ENCODE data around the gene TXNDC5.
"Not testable (repeated sequence)": the region's sequence is repeated elsewhere in the genome, so short reads cannot be mapped to it uniquely, and the experiment has no call there.

TXNDC5 gene

GRCh38 chr6:7894262-7895124, 16.1 kb downstream of the TXNDC5 start:
- no peak for DNase-seq

GRCh38 chr6:7893342-7893741, 17.2 kb downstream of the TXNDC5 start:
- no peak for DNase-seq

GRCh38 chr6:7892367-7892766, 18.2 kb downstream of the TXNDC5 start:
- DNase-seq, result not testable (repeated sequence)

- DNase-seq, result no peak
Observed at GRCh38 chr6:7891078-7891872, 19.3 kb downstream of the TXNDC5 start.

GRCh38 chr6:7888587-7889357, 21.8 kb downstream of the TXNDC5 start:
- no peak for DNase-seq

- no peak for DNase-seq
Observed at GRCh38 chr6:7887278-7887991, 23.2 kb downstream of the TXNDC5 start.

GRCh38 chr6:7886132-7886531, 24.5 kb downstream of the TXNDC5 start:
- no peak for DNase-seq

- DNase-seq, result no peak
Observed at GRCh38 chr6:7883381-7883780, 27.2 kb downstream of the TXNDC5 start.

- DNase-seq, result no peak
Observed at GRCh38 chr6:7882505-7883257, 27.9 kb downstream of the TXNDC5 start.

- DNase-seq, result peak; percentile 11
Observed at GRCh38 chr6:7881765-7882500, 28.7 kb downstream of the TXNDC5 start.

- DNase-seq, result no peak
Observed at GRCh38 chr6:7880718-7881107, 29.9 kb downstream of the TXNDC5 start.

- DNase-seq, result no peak
Observed at GRCh38 chr6:7879980-7880717, 30.4 kb downstream of the TXNDC5 start.

GRCh38 chr6:7879579-7879978, 31.0 kb downstream of the TXNDC5 start:
- no peak for DNase-seq

- DNase-seq, result no peak
Observed at GRCh38 chr6:7879043-7879442, 31.5 kb downstream of the TXNDC5 start.

GRCh38 chr6:7878401-7878964, 32.1 kb downstream of the TXNDC5 start:
- DNase-seq, result no peak

- no peak for DNase-seq
Observed at GRCh38 chr6:7868926-7869325, 41.7 kb downstream of the TXNDC5 start.

- DNase-seq, result no peak
Observed at GRCh38 chr6:7866526-7866925, 44.1 kb downstream of the TXNDC5 start.

- no peak for DNase-seq
Observed at GRCh38 chr6:7865781-7866180, 44.8 kb downstream of the TXNDC5 start.

GRCh38 chr6:7859591-7859990, 51.0 kb downstream of the TXNDC5 start:
- no peak for DNase-seq

- DNase-seq, result no peak
Observed at GRCh38 chr6:7851780-7852179, 58.8 kb downstream of the TXNDC5 start.

Measured in fibroblast of skin of back (primary cell).